Measurements from ENCODE around the gene CPNE8.

- no peak for TF ChIP-seq CTCF (conservative IDR thresholded peaks at IDR 0.05 in 1 of 2, IDR thresholded peaks at IDR 0.05 in 1 of 2; ENCODE audit: extremely low read depth in 1 of 2, insufficient read depth in 1 of 2, low read depth in 1 of 2, low read length in 2 of 2)
- TF ChIP-seq EZH2 (IDR thresholded peaks at IDR 0.05; ENCODE audit: borderline replicate concordance, low read length) = no peak
Observed at GRCh38 chr12:38903596-38903995, 1.8 kb downstream of the CPNE8 start.
